ENCODE results near the gene ACADM. TPM values are rescaled to one million over a fixed set of nuclear protein-coding genes. Genes with fewer than 3 reads are reported as not detected.

The ACADM gene
- total RNA-seq, 1 experiment from 2014 or later, result 48.7 TPM

- Histone ChIP-seq H3K9me3 (ENCODE audit: control insufficient read depth in 1 of 2, insufficient read depth in 1 of 2, low read depth in 1 of 2, low read length in 2 of 2) (no peaks in the 10 kb centered on the region), H3K9ac (ENCODE audit: low read length) (no peak overlapping the region), H3K4me3 (replicated peaks in 1 of 2; ENCODE audit: low read depth in 1 of 2, low read length in 2 of 2) (no peak overlapping the region), H3K36me3 (ENCODE audit: control insufficient read depth in 1 of 2, insufficient read depth in 2 of 2, low read length in 2 of 2) (peaks cover 60 to 84% of the 10 kb centered on the region in 2 experiments), H3K27ac (ENCODE audit: low read depth, low read length) (no peak overlapping the region; the same call in 1 of the 2 replicates), H3K27me3 (ENCODE audit: insufficient read depth, low read length) (no peaks in the 10 kb centered on the region), H3K79me2 (ENCODE audit: insufficient read depth, low read length) (peaks cover 83% of the 10 kb centered on the region), H2AFZ (ENCODE audit: low read depth, low read length, poor library complexity, severe bottlenecking) (no peak overlapping the region), H3K4me1 (ENCODE audit: control insufficient read depth in 1 of 2, insufficient read depth in 2 of 2, low read length in 2 of 2) (peaks cover 7 to 39% of the 10 kb centered on the region in 2 experiments; a peak in 3 of 4 replicates), H3K9me2 (ENCODE audit: insufficient read depth) (no peaks in the 10 kb centered on the region), H3K4me2 (ENCODE audit: low read length) (peak overlapping the region; percentile 81; the same call in 1 of the 2 replicates), H4K20me1 (ENCODE audit: insufficient read depth) (peaks cover 66% of the 10 kb centered on the region)
- POLR2A ChIA-PET, result no interaction called here
- RAD21 ChIA-PET (ENCODE audit: low non-redundant PET in 1 of 2, low total read pairs in 2 of 2, uncharacterized antibody in 2 of 2, unreplicated experiment in 2 of 2), result no interaction called here
- ATAC-seq (no peak), DNase-seq (ENCODE audit: low read depth, low spot score) (no peak)
- intact Hi-C loops (cut with micrococcal nuclease), result loop anchor here (5.0 kb wide), 1 partner anchor 158 kb away; no protein-coding TSS in a partner anchor
- no peak for TF ChIP-seq FOSL1 (IDR thresholded peaks at IDR 0.05; ENCODE audit: low read depth)
- TF ChIP-seq SIN3A (IDR thresholded peaks at IDR 0.05; ENCODE audit: low read depth), result no peak
- TF ChIP-seq POLR2AphosphoS5 (IDR thresholded peaks at IDR 0.05; ENCODE audit: low read depth, low read length), result no peak
- TF ChIP-seq, protein P1, sequence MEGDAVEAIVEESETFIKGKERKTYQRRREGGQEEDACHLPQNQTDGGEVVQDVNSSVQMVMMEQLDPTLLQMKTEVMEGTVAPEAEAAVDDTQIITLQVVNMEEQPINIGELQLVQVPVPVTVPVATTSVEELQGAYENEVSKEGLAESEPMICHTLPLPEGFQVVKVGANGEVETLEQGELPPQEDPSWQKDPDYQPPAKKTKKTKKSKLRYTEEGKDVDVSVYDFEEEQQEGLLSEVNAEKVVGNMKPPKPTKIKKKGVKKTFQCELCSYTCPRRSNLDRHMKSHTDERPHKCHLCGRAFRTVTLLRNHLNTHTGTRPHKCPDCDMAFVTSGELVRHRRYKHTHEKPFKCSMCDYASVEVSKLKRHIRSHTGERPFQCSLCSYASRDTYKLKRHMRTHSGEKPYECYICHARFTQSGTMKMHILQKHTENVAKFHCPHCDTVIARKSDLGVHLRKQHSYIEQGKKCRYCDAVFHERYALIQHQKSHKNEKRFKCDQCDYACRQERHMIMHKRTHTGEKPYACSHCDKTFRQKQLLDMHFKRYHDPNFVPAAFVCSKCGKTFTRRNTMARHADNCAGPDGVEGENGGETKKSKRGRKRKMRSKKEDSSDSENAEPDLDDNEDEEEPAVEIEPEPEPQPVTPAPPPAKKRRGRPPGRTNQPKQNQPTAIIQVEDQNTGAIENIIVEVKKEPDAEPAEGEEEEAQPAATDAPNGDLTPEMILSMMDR (IDR thresholded peaks at IDR 0.05 in 2 of 3, conservative IDR thresholded peaks at IDR 0.05 in 1 of 3; ENCODE audit: borderline replicate concordance in 1 of 3, insufficient read depth in 1 of 3, low read depth in 2 of 3, low read length in 2 of 3), result no peak
- TF ChIP-seq POLR2A (IDR thresholded peaks at IDR 0.05; ENCODE audit: borderline replicate concordance, extremely low read depth, insufficient read depth, insufficient read length), result no peak
- no peak for TF ChIP-seq EZH2phosphoT487 (IDR thresholded peaks at IDR 0.05; ENCODE audit: borderline replicate concordance)
- no peak for TF ChIP-seq REST (IDR thresholded peaks at IDR 0.05; ENCODE audit: low read depth)
- TF ChIP-seq ZBTB33 (IDR thresholded peaks at IDR 0.05; ENCODE audit: extremely low read depth, insufficient replicate concordance, low read length), result no peak
- TF ChIP-seq SRF (IDR thresholded peaks at IDR 0.05; ENCODE audit: low read depth), result no peak
- TF ChIP-seq ZNF274 (IDR thresholded peaks at IDR 0.05; ENCODE audit: low read depth, low read length), result no peak
- no peak for TF ChIP-seq YY1 (IDR thresholded peaks at IDR 0.05; ENCODE audit: extremely low read depth, insufficient replicate concordance, low read depth, low read length)
- no peak for TF ChIP-seq RAD21 (IDR thresholded peaks at IDR 0.05; ENCODE audit: low read depth)
- TF ChIP-seq, protein P2, sequence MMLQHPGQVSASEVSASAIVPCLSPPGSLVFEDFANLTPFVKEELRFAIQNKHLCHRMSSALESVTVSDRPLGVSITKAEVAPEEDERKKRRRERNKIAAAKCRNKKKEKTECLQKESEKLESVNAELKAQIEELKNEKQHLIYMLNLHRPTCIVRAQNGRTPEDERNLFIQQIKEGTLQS (IDR thresholded peaks at IDR 0.05), result no peak
- no peak for TF ChIP-seq SP1 (IDR thresholded peaks at IDR 0.05; ENCODE audit: low read depth)
- TF ChIP-seq CEBPB (IDR thresholded peaks at IDR 0.05; ENCODE audit: low read depth), result no peak
- TF ChIP-seq CBX3 (IDR thresholded peaks at IDR 0.05; ENCODE audit: low read depth), result no peak
- TF ChIP-seq EGR1 (IDR thresholded peaks at IDR 0.05; ENCODE audit: low read depth), result no peak
- TF ChIP-seq ZFX (IDR thresholded peaks at IDR 0.05), result no peak
- CTCF ChIA-PET, result no interaction called here
- BruUV-seq (replicated peaks), result no TSS peak
Measured at GRCh38 chr1:75789988-75790387, 65.5 kb downstream of the ACADM start.

All from HCT116 (cell line).